ENCODE results near the gene CCK.
"Not testable (repeated sequence)": the region's sequence is repeated elsewhere in the genome, so short reads cannot be mapped to it uniquely, and the experiment has no call there.

Gene CCK, protein sequence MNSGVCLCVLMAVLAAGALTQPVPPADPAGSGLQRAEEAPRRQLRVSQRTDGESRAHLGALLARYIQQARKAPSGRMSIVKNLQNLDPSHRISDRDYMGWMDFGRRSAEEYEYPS

GRCh38 chr3:42266085-42266484 lies at the start of gene CCK:
Gene CCK (minus strand): TSS chr3:42266185. CDS start chr3:42263630, 2,555 bp downstream.
- DNase-seq: no peak

GRCh38 chr3:42314411-42314810 lies 48.4 kb upstream of the CCK start:
- no peak for DNase-seq

DNA sequence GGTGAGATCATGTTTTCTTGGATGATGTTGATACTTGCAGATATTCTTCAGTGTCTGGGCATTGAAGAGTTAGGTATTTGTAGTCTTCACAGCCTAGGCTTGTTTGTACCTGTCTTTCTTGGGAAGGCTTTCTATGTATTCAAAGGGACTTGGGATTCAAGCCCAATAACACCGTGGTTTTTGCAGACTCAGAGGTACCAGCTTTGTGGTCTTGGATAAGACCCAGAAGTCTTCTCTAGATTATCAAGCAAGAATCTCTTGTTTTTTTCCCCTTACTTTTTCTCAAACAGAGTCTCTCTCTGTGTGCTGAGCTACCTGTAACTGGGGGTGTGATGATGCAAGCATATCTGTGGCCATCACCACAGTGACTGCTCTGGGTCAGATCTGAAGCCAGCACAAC lies 42.7 kb upstream of the CCK start:
- no peak for DNase-seq

GRCh38 chr3:42306499-42306898 lies 40.5 kb upstream of the CCK start:
- no peak for DNase-seq

DNA sequence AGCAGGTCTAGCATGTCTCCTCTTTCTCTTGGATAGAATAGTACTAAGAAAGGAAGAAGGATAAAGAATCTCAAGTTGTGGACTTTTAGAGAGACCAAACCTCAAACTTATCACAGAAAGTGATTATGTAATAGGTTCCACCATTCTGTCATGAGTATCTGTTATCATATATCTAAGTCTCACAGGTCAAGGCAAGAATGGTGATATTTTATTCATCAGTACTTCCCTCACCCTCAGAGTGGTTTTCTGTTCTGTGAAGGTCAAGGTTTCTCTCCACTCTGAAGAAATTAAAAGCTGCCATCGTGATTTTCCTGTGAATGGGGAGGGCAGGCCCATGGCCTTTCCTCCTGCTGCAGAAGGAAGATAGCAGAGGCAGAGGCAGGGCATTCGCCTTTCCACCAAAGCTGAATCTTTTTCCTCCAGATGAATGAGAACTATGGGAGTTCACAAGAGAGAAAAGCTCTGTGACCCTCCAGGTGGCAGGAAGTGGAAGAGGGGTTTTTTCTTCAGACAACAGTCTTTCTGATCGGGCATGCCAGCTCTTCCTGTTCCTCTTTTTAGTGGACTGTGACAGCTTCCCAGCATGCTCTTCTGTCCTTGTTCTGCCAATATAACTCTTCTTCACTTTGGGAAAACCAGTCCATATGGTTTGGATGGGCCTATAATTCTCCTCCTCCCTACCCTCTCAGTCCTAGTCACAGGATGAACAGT lies 37.1 kb upstream of the CCK start:
- DNase-seq: no peak

DNA sequence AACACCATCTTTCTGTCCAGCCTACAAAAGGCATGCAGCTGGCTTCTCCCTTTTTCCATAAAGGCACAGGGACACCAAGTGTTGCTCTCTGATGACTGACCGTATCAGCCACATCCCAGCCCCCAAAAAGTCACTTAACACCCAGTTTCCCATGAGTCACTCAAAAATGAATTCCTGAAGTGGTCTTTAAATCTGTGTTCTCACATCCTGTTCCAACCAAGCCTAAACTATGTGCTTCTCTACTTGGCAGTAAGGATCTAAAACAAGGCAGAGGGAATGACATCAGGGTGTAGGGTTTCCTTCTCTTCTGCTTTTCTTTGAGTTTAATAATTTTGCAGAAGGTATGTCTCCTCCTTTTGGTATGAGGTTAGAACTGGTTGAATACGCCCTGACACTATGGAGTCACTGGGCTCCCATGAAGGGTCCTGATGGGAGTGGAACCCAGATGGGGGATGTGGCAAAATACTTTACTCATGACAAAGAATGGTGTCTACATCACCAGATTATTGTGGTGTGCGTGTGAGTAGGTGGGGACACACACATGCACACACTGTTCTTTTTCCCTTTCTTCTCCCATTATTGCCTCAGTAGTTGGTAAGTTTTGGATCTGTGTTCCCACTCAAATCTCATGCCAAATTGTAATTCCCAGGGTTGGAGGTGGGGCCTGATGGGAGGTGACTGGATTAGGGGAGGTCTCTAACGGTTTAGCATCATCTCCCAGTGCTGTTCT lies 35.6 kb upstream of the CCK start:
- no peak for DNase-seq

- DNase-seq: no peak
Measured at GRCh38 chr3:42300778-42301177, 34.8 kb upstream of the CCK start.

- no peak for DNase-seq
Measured at GRCh38 chr3:42300013-42300412, 34.0 kb upstream of the CCK start.

DNA sequence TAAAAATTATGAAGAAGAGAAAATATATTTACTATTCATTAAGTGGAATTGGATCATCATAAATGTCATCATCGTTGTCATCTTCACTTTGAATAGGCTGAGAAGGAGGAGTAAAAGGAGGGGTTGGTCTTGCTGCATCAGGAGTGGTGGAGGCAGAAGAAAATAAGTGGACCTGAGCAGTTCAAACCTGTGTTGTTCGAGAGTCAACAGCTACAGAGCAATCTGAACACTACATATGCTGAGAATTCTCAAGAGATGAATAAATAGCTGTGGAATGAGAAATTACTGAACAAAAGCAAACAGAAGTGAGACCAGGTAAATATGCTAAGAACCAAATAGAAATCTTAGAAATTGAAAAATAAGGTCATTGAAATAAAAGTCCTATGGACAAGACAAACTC lies 32.3 kb upstream of the CCK start:
- DNase-seq: no peak

GRCh38 chr3:42292009-42292408 lies 26.0 kb upstream of the CCK start:
- DNase-seq: no peak

DNA sequence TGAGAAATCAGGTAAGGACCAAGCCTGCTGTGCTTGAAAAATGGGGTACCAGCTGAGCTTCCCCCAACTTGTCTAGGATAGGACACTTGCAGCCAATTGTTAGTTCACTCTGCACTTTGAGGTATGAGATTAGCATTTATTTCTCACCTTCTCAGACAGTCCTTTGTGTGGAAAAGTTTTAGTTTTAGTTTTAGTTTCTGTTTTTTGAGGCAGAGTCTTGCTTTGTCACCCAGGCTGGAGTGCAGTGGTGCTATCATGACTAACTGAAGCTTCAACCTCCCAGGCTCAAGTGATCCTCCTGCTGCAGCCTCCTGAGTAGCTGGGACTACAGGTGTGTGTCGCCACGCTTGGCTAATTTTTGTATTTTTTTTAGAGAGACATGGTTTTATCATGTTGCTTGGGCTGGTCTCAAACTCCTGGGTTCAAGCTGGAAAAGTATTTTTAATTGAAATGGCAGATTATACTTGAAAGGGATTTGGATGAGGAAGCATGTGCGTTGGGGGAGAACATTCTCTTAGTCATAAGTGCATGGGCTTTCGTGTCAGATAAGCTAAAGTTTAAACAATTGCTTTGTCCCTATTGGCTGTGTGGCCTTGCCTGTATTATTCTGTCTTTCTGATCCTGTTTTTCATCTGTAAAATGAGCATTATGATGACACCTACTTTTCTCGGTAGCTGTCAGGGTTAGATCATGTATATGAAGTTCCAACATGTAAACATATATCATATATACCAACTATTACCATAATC lies 25.2 kb upstream of the CCK start:
- no peak for DNase-seq

DNA sequence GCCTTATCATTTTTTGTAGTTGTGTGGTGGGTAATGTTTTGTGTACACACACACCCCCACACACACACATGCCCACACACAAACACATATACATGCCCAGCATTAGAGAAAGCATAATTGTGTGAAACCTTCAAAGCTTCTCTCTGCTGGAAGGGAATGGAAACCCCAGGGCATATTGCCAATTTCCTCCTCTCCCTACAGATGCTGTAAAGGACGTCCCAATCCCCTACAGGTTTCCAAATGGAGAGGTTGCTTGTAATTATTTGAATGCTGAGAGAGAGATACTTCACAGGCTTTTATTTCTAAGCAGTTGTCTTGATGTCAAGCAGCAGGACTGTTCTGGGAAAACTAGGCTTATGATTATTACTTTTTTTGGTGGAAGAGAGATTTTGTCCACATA lies 23.0 kb upstream of the CCK start:
- DNase-seq: no peak

DNA sequence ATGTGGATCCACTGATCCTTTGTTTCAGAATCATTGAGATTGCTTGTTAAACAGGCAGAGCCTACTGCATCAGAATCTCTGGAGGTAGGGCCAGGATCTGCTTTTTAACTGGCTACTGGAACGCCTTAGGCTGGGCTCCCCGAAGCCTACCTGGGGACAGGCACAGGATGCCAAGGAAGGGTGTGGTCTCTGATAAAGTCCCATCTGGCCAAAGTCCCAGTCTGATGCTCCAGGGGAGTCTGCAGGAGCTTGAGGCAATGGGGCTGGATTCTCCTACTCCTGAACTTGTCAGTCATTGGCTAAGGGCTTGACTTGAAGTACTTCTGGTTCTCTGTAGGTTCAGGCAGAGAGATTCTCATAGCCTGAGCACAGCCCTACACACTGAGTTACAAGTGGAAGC lies 22.4 kb upstream of the CCK start:
- DNase-seq: no peak

GRCh38 chr3:42287423-42287822 lies 21.4 kb upstream of the CCK start:
- not testable (repeated sequence) for DNase-seq

GRCh38 chr3:42277676-42278075 lies 11.7 kb upstream of the CCK start:
- DNase-seq: no peak

DNA sequence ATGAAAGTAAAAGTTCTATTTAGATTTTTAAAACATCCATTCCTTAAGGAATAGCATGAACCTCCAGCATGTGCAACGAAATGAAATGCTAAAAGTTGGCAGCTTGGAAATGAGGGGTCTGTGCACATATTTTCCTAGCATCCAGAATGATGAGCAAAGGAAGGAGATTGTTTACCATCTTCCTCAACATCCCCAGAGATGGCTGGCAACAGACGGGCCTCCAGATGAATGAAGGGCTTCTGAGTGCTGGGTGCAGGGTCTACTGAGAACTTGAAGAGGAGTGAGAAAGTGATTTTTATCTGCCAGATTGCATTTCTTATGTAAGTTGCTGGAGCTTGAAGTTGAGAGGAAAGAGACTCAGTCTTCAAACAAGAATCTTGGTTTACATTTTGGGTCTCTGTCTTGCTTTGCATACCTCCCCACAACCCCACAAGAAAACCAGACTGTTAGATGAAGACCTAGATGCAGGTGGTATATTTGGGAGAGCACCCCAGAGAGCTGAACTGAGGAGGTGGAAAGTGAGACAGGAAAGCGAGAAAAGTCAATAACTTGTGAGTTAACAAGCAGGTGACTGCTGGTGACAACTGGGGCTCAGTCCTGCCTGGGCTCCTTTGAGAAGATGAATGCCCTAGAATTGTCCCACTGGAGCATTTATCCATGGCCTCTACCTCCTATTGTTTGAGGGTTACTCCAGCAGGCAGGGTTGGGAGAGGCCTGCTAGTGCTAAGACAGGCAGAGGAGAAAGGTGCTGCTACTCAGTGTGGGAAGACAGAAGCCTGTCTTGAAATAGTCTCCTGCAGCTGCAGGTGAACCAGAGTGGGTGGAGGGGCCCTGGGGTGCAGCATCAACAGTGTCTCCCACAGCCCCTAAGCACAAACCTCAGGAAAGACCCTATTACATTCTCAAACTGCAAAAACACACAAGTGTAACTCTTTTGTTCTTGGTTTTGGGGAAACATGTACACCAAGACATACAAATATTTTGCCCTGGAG lies 10.5 kb upstream of the CCK start:
- no peak for DNase-seq

DNA sequence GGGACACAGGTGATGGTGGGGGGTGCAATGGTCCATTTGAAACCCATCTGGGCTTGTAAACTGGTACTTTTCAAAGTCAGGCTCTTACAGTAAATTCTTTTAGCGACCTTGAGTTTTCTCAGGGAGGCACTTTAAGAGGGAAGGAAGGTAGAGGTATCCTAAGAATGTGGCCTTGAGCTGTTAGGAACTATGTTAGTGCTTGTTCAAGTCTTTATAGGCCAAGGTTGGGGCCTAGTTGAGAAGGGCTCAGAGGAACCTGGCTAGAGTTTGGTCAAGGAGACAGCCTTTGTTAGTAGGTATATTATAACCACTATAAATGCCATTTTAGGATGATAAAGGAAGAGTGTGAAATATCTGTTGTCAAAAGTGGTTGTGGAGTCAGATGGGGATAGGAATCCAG lies 9.2 kb upstream of the CCK start:
- DNase-seq: no peak

- no peak for DNase-seq
Measured at GRCh38 chr3:42274266-42274665, 8.3 kb upstream of the CCK start.

GRCh38 chr3:42273361-42273760 lies 7.4 kb upstream of the CCK start:
- DNase-seq: no peak

DNA sequence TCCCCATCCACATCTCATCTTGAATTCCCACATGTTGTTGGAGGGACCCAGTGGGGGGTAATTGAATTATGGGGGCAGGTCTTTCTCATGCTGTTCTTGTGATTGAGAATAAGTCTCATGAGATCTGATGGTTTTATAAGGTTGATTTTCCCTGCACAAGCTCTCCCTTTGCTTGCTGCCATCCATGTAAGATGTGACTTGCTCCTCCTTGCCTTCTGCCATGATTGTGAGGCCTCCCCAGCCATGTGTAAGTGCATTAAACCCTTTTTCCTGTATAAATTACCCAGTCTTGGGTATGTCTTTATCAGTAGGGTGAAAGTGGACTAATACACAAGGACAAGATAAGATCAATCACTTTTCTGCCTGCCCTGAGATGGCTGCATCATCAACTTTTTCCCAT lies 5.8 kb upstream of the CCK start:
- no peak for DNase-seq

GRCh38 chr3:42270561-42270960 lies 4.6 kb upstream of the CCK start:
- no peak for DNase-seq

DNA sequence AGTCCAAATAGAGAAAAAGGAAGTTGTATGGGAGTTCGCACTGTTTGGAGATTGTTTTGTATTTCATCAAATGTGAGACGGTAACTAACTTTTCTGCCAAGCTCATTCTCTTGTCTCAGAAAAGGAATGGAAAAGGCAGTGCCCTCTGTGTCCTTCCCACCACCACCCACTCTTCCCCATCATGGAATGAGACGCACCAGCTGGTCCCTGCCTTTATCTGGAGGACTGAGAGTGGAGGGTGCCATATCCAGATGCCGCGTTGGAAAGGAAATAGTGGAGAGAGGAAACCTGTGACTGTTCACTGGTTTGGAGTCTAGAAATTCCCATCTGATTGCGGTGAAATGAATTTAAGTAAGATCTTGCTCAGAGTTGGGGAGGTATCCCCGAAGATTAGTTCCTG lies 3.7 kb upstream of the CCK start:
- no peak for DNase-seq

DNA sequence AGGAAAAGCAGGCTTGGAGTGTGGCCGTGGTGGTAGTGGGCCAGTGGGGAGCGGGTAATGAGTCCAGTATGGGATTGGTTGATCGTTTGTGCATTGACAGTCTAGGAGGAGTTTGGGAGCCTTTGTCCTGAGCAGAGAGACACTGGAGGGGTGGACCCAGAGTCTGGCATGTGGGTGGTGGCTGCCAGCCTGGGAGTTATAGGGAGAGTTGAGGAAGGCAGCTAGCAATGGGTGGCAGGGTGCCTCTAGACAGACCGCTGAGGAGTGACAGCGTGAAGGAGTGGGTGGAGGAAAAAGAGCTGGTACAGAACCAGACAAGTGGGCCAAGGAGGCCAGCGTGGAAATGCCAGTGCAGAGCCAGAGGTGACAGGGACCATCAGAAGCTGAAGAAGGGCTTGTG lies 1.9 kb upstream of the CCK start:
- no peak for DNase-seq

All from NCI-H226 (cell line).